Keratinocyte (primary cell): ENCODE results near the gene ITGAV. TPM values are rescaled to one million over a fixed set of nuclear protein-coding genes. Genes with fewer than 3 reads are reported as not detected.

Experiments used
- DNase-seq: peaks from one replicate; pipeline ENCODE4 v3.0.0-alpha.2; 2011; ENCODE audit warnings: low read depth, missing footprints, low spot score
- FAIRE-seq: peaks from 2 replicates; lab custom pipeline; 2011; peaks lifted over from hg19 to GRCh38; lab: Jason Lieb, UNC
- H2AFZ ChIP-seq: 2 replicates; pipeline ENCODE4 v1.6.0; 2012; ENCODE audit warnings: low read length, control low read depth, inconsistent platforms; ENCODE audit not compliant: control insufficient read depth
- H3K27ac ChIP-seq: 2 replicates; pipeline ENCODE4 v1.5.1; 2011; ENCODE audit warnings: low read length; ENCODE audit not compliant: control insufficient read depth, insufficient read depth
- H3K27me3 ChIP-seq: 3 replicates; pipeline ENCODE4 v1.6.0; 2011; ENCODE audit warnings: low read length; ENCODE audit not compliant: control insufficient read depth, insufficient read depth; ENCODE audit errors: extremely low read depth
- H3K36me3 ChIP-seq, 2 experiments: 2 replicates in 1 of 2; 3 replicates in 1 of 2; pipeline ENCODE4 v1.5.1; 2011; ENCODE audit warnings: low read length in 2 of 2, mild to moderate bottlenecking in 1 of 2; ENCODE audit not compliant: control insufficient read depth in 2 of 2, insufficient read depth in 2 of 2; ENCODE audit errors: extremely low read depth in 1 of 2
- H3K4me1 ChIP-seq: 3 replicates; pipeline ENCODE4 v1.5.1; 2011; ENCODE audit warnings: low read length; ENCODE audit not compliant: control insufficient read depth, insufficient read depth; ENCODE audit errors: extremely low read depth
- H3K4me2 ChIP-seq: 3 replicates; pipeline ENCODE4 v1.6.0; 2011; ENCODE audit warnings: low read depth, low read length; ENCODE audit not compliant: control insufficient read depth, insufficient read depth; ENCODE audit errors: extremely low read depth
- H3K4me3 ChIP-seq, 3 experiments: fragments of 200-600 bp in 1 of 3; sonication (generic) in 1 of 3; 2 replicates in 2 of 3; 3 replicates in 1 of 3; pipeline ENCODE4 v1.5.1; 2011 to 2016; ENCODE audit warnings: low read length in 3 of 3, mild to moderate bottlenecking in 3 of 3, control low read depth in 2 of 3, inconsistent platforms in 1 of 3, low read depth in 1 of 3, mixed read lengths in 1 of 3, mixed run types in 1 of 3, moderate library complexity in 1 of 3; ENCODE audit not compliant: control insufficient read depth in 2 of 3, insufficient read depth in 2 of 3; ENCODE audit errors: extremely low read depth in 1 of 3
- H3K79me2 ChIP-seq: 2 replicates; pipeline ENCODE4 v1.6.0; 2012; ENCODE audit warnings: low read length; ENCODE audit not compliant: control insufficient read depth, insufficient read depth
- H3K9ac ChIP-seq: 3 replicates; pipeline ENCODE4 v1.6.0; 2011; ENCODE audit warnings: low read length; ENCODE audit not compliant: control insufficient read depth, insufficient read depth; ENCODE audit errors: extremely low read depth
- H3K9me1 ChIP-seq: 3 replicates; pipeline ENCODE4 v1.6.0; 2011; ENCODE audit warnings: low read length; ENCODE audit not compliant: control insufficient read depth, insufficient read depth; ENCODE audit errors: extremely low read depth
- H3K9me3 ChIP-seq: 2 replicates; pipeline ENCODE4 v1.5.1; 2012; ENCODE audit warnings: low read depth, low read length; ENCODE audit not compliant: control insufficient read depth
- H4K20me1 ChIP-seq: 3 replicates; pipeline ENCODE4 v1.6.0; 2011; ENCODE audit warnings: low read length; ENCODE audit not compliant: control insufficient read depth, insufficient read depth; ENCODE audit errors: extremely low read depth
- EZH2 ChIP-seq: IDR thresholded peaks from one replicate; pipeline ENCODE4 v1.6.1; 2012; ENCODE audit warnings: inconsistent platforms, mild to moderate bottlenecking, low read length, moderate library complexity
- dilution Hi-C: fragments of 300-500 bp; cut with MboI; formaldehyde crosslinking; loops from one replicate; pipeline ENCODE4 v1.7.0; 2020; ENCODE audit warnings: low sequenced_read_pairs; ENCODE audit not compliant: extremely low pct_ligation_motif_present
- polyA plus RNA-seq, 5 experiments: library from polyadenylated mRNA; depleted of rRNA in 3 of 5; stranded (reverse) in 3 of 5; stranded (forward) in 1 of 5; unstranded in 1 of 5; fragments of >200 nt; gene quantifications; 1 replicate in 1 of 5; 2 replicates in 3 of 5; 3 replicates in 1 of 5; pipeline versions ENCODE4 v1.2.1 to v1.2.3, GENCODE V29; 2011 to 2012; ENCODE audit warnings: missing spikeins in 2 of 5, low read depth in 1 of 5, low replicate concordance in 1 of 5
- TF ChIP-seq, protein P1 (sequence below), 3 experiments: IDR thresholded peaks in 1 of 3; conservative IDR thresholded peaks in 1 of 3; optimal IDR thresholded peaks in 1 of 3; 2 replicates in 2 of 3; 3 replicates in 1 of 3; pipeline versions ENCODE3 to v1.5.1; 2011; ENCODE audit warnings: low read length in 3 of 3, mild to moderate bottlenecking in 3 of 3, moderate library complexity in 2 of 3, control low read depth in 1 of 3, inconsistent platforms in 1 of 3; ENCODE audit not compliant: insufficient read depth in 2 of 3; ENCODE audit errors: extremely low read depth in 1 of 3

The ITGAV gene
- polyA plus RNA-seq, 1 donor (not counting 4 experiments of a cell fraction or from before 2014, with no cell fraction given) = 63.7 TPM

DNA sequence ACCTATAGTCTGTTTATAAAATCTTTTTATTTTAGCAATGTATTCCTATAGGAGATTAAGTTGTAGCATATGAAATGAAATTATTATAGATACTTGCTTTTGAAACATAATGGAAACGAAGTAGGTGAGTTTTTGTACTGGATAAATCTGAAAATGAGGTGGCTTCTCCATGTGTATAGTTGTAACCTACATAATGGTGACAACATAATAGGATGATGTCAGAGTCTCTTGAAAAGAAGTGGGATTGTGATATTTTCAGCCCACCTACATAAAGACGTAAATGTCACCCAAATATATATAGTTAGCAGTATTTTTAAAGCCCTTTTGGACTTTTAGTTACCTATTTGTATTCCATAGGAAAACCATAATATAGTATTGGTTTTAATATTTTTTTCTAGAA lies 138.8 kb downstream of the ITGAV start:
- no peak overlapping the region for H2AFZ ChIP-seq
- no peak for DNase-seq
- H3K79me2 ChIP-seq = no peaks in the 10 kb centered on the region
- dilution Hi-C loops = no loop called here
- H3K27me3 ChIP-seq = no peaks in the 10 kb centered on the region
- no peak overlapping the region for H3K9ac ChIP-seq
- H3K9me3 ChIP-seq = no peaks in the 10 kb centered on the region
- no peaks in the 10 kb centered on the region for H3K36me3 ChIP-seq
- no peak overlapping the region for H3K4me3 ChIP-seq
- H3K4me1 ChIP-seq = no peaks in the 10 kb centered on the region
- H4K20me1 ChIP-seq = no peaks in the 10 kb centered on the region
- no peak overlapping the region for H3K27ac ChIP-seq
- H3K9me1 ChIP-seq = no peaks in the 10 kb centered on the region
- TF ChIP-seq, protein P1, sequence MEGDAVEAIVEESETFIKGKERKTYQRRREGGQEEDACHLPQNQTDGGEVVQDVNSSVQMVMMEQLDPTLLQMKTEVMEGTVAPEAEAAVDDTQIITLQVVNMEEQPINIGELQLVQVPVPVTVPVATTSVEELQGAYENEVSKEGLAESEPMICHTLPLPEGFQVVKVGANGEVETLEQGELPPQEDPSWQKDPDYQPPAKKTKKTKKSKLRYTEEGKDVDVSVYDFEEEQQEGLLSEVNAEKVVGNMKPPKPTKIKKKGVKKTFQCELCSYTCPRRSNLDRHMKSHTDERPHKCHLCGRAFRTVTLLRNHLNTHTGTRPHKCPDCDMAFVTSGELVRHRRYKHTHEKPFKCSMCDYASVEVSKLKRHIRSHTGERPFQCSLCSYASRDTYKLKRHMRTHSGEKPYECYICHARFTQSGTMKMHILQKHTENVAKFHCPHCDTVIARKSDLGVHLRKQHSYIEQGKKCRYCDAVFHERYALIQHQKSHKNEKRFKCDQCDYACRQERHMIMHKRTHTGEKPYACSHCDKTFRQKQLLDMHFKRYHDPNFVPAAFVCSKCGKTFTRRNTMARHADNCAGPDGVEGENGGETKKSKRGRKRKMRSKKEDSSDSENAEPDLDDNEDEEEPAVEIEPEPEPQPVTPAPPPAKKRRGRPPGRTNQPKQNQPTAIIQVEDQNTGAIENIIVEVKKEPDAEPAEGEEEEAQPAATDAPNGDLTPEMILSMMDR (optimal IDR thresholded peaks at IDR 0.05 in 1 of 3, IDR thresholded peaks at IDR 0.05 in 1 of 3, conservative IDR thresholded peaks at IDR 0.05 in 1 of 3; ENCODE audit: extremely low read depth in 1 of 3, insufficient read depth in 2 of 3, low read length in 3 of 3) = no peak
- TF ChIP-seq EZH2 = no peak
- no peak for FAIRE-seq
- H3K4me2 ChIP-seq = no peak overlapping the region

Other genes starting within 250 kb of the ITGAV start
- gene ZC3H15, start 103.8 kb upstream of the ITGAV start, polyA plus RNA-seq = 57.7 to 116 TPM (median 74.9 TPM) in 3 replicates
- 2.2 to 2.4 TPM (median 2.4 TPM) in 3 replicates for gene FAM171B, start 104.0 kb downstream of the ITGAV start, polyA plus RNA-seq